Measurements from ENCODE around the gene RASGRP4.
A peak's percentile ranks its signal among the peaks of the same experiment; 100 is the strongest.
"Not testable (repeated sequence)": the region's sequence is repeated elsewhere in the genome, so short reads cannot be mapped to it uniquely, and the experiment has no call there.

The RASGRP4 gene

DNA sequence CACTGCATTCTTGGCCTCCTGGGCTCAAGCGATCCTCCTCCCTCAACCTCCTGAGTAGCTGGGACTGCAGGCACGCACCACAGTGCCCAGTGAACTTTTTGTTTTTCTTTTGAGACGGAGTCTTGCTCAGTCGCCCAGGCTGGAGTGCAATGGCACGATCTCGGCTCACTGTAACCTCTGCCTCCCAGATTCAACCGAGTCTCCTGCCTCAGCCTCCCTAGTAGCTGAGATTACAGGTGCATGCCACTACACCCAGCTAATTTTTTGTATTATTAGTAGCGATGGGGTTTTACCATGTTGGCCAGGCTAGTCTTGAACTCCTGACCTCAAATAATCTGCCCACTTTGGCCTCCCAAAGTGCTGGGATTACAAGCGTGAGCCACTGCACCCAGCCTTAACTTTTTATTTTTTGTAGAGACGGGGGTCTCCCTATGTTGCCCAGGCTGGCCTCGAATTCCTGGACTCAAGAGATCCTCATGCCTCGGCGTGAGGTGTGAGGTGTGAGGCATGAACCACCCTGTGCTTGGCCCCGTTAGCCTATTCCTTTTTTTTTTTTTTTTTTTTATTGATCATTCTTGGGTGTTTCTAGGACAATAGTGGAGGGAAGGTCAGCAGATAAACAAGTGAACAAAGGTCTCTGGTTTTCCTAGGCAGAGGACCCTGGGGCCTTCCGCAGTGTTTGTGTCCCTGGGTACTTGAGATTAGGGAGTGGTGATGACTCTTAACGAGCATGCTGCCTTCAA, 62.9 kb downstream of the RASGRP4 start:
- DNase-seq = not testable (repeated sequence)

GRCh38 chr19:38362076-38362945, 63.7 kb downstream of the RASGRP4 start:
- DNase-seq = peak; percentile 75

GRCh38 chr19:38361633-38362075, 64.4 kb downstream of the RASGRP4 start:
- DNase-seq = peak; percentile 85

DNA sequence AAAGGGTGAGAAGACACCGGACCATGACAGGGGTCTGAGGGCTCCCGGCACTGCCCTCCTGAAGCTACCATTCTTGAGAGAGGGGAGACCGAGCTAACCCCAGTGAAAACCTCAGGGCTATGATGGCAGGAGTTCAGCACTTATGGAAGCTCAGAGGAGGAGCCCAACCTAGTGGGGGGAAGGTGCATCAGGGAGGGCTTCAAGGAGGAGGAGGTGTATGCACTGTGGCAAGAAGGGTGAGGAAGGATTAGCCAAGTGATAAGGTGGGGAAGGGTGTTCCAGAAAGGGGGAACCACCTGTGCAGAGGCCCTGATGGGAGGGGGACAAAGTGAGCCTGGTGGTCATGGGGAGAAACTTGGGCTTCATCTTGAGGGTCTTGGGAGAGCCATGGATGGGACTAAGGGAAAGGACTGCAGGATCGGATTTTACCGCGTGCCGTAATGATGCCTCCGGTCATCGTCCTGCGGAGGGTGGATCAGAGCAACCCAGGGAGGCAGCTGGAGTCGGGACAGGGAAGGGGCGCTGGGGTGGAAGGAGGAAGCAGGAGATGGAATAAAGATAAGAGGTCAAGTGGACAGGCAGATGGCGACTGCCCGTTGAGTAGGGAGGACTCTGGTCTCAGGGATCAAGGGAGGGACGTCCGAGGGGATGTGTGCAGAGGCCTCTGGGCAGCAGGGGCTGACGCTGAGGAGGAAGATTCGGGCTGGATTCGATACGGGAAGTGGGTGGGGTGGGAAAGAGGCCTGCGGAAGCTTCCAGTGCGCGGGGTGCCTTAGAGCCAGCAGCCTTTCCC, 65.0 kb downstream of the RASGRP4 start:
- no peak for DNase-seq

GRCh38 chr19:38360351-38360750, 65.7 kb downstream of the RASGRP4 start:
- no peak for DNase-seq

GRCh38 chr19:38359242-38360021, 66.6 kb downstream of the RASGRP4 start:
- no peak for DNase-seq
